ENCODE data around the gene RACK1. TPM values are rescaled to one million over a fixed set of nuclear protein-coding genes. Genes with fewer than 3 reads are reported as not detected.

RACK1 gene
- total and polyA plus RNA-seq, 8 donors = 814 to 3,034 (median 2,078) TPM

DNA sequence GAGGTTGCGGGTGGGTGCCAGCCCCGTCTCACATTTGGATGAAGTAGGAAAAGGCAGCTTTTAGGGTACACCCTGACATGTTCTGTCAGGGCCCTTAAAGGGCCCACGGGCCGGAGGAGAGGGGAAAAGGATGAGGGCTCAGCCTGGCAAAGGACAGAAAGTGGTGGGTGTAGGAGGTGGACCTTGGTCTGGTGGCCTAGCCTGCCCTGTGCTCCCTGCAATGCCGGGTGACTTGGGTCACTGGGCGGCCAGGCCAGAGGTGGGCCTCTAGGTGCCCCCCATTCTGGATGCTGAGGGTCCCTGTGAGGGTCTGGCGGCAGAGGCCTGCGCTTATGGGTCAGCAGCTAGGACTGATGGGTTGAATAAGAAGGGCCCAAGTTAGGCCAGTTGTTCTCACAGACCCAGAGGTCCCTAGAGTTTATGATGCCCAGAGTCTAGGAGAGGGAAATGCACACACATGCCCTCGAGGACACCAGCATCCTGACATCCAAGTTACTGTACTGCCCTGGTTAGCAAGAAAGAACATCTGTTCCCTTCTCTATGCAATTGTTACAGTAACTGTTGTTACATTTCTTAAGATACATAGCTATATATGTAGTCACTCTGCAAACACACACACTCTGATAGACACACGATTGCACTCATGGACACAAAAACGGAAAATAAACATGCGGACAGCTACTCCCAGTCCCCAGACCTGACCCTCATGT, 51.2 kb downstream of the RACK1 start:
- 43 to 55% (median 49%) methylated on average over 12 of the region's 12 CpGs for WGBS, 5 donors

DNA sequence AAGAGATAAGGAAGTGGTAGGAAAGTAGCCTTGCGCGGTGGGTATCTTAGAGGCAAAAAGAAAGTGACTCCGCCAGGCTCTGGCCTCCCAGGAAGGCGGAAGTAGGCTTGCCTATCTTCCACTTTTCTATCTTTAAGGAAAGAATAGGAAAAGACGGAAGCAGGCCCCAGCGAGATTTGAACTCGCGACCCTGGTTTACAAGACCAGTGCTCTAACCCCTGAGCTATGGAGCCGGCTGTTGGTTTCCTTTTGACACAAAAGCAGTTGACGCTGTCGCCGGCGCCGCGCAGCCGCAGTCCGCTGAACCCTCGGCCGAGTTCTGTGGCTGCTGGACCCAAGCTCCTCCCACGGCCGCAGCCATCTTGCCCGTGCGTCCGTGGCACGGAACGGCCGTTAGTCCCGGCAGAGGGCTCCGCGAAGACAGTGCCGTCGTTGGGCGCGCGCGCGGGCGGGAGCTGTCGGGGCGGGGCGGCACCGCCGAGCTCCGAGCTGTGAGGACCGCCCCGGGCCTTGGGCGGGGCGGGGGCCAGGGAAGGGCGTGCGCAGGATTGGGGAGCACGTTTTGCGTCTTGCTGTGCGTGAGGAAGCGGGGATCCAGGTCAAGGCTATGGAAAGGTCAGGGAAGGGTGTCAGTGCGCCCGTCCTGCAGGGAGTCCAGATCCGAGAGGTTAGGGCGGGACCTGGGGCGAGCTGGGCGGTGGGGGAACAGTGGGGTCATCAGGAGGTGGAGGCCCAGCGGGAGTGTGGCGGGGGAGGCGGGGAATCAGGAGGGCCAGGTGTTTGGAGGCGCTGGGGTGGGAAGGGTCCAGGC, 52.0 kb downstream of the RACK1 start:
- intact Hi-C loops (cut with DNase I; ENCODE audit: low total_unique reads) = no loop called here
- Histone ChIP-seq H3K27me3 (no peaks in the 10 kb centered on the region), H3K36me3 (no peaks in the 10 kb centered on the region), H3K4me1 (peaks cover 5 to 53% (median 43%) of the 10 kb centered on the region in 4 donors), H3K9me3 (no peaks in the 10 kb centered on the region), H3K4me3 (peak overlapping the region; percentile 78 to 91 (median 82)), H3K27ac (peak overlapping the region; percentile 89 to 93 (median 92))
- TF ChIP-seq POLR2A (IDR thresholded peaks at IDR 0.05) (peak in 1 of 4 donors; percentile 16), EP300 (IDR thresholded peaks at IDR 0.05) (no peak), POLR2AphosphoS5 (IDR thresholded peaks at IDR 0.05) (peak; percentile 69 to 95 (median 86))
- peak; percentile 97 to 98 for DNase-seq
- 0 to 1% (median 1%) methylated on average over 36 to 64 of the region's 64 CpGs for WGBS, 5 donors

More for the DNA sequence above, 51.2 kb downstream of the RACK1 start:
- peaks cover 5 to 48% (median 41%) of the 10 kb centered on the region in 4 donors for H3K4me1 ChIP-seq
- no peak for TF ChIP-seq EP300 (IDR thresholded peaks at IDR 0.05)
- TF ChIP-seq, protein P1, sequence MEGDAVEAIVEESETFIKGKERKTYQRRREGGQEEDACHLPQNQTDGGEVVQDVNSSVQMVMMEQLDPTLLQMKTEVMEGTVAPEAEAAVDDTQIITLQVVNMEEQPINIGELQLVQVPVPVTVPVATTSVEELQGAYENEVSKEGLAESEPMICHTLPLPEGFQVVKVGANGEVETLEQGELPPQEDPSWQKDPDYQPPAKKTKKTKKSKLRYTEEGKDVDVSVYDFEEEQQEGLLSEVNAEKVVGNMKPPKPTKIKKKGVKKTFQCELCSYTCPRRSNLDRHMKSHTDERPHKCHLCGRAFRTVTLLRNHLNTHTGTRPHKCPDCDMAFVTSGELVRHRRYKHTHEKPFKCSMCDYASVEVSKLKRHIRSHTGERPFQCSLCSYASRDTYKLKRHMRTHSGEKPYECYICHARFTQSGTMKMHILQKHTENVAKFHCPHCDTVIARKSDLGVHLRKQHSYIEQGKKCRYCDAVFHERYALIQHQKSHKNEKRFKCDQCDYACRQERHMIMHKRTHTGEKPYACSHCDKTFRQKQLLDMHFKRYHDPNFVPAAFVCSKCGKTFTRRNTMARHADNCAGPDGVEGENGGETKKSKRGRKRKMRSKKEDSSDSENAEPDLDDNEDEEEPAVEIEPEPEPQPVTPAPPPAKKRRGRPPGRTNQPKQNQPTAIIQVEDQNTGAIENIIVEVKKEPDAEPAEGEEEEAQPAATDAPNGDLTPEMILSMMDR (IDR thresholded peaks at IDR 0.05) = no peak
- no peak for TF ChIP-seq POLR2A (IDR thresholded peaks at IDR 0.05)
- no peak for TF ChIP-seq POLR2AphosphoS5 (IDR thresholded peaks at IDR 0.05)
- no peaks in the 10 kb centered on the region for H3K36me3 ChIP-seq
- intact Hi-C loops (cut with DNase I; ENCODE audit: low total_unique reads) = no loop called here
- H3K27ac ChIP-seq = peak overlapping the region; percentile 89 to 93 (median 92)
- peak overlapping the region; percentile 78 to 91 (median 82) for H3K4me3 ChIP-seq
- no peaks in the 10 kb centered on the region for H3K9me3 ChIP-seq
- H3K27me3 ChIP-seq = no peaks in the 10 kb centered on the region
- DNase-seq = peak in 1 of 2 donors; percentile 23

DNA sequence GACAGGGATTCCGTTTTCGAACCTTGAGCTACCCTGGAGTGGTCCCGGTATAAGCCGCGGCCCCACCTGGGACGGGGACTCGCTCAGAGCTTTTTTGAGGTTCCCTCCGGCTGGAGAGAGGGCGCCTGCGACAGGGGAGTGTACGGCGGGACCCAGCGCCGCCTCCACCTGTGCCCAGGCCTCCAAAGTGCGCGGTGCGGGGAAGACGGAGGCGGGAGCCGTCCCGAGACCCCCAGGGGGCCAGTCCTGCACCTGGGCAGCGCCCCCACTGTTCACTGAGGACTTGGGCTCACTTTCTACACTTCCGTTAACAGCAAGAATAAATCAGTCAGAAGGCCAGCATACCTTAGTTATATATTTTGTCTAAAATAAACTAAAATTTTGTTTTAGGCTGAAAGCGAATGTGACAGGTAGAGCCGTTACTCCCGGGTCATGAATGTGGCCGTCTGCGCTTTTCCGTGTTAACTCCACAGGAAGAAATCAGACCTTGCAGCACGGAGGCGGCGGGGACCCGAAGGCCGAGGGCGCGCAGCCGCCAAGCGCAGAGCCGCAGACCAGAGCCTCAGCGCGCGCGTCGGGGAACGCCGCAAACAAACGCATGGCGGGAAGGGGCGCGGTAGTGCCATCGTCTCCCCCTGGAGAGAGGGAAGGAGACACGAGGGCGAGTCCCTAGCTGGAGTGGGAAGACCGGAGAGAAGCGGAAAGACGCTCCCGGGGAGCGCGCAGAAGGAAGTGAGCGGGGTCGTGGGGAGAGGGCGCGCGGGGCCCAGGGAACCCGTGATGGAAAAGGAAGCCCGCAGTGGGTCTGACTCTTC, 52.8 kb downstream of the RACK1 start:
- TF ChIP-seq POLR2AphosphoS5 (IDR thresholded peaks at IDR 0.05) (no peak), POLR2A (IDR thresholded peaks at IDR 0.05) (no peak), EP300 (IDR thresholded peaks at IDR 0.05) (no peak)
- TF ChIP-seq, protein P1 (IDR thresholded peaks at IDR 0.05) = no peak
- Histone ChIP-seq H3K36me3 (no peaks in the 10 kb centered on the region), H3K27ac (peak overlapping the region; percentile 89 to 93 (median 92)), H3K4me1 (peaks cover 5 to 53% (median 43%) of the 10 kb centered on the region in 4 donors), H3K27me3 (no peaks in the 10 kb centered on the region), H3K4me3 (peak overlapping the region; percentile 78 to 91 (median 82)), H3K9me3 (no peaks in the 10 kb centered on the region)
- 0 to 1% (median 0%) methylated on average over 54 to 66 of the region's 66 CpGs for WGBS, 5 donors
- intact Hi-C loops (cut with DNase I; ENCODE audit: low total_unique reads) = no loop called here
- DNase-seq = peak; percentile 48 to 82

DNA sequence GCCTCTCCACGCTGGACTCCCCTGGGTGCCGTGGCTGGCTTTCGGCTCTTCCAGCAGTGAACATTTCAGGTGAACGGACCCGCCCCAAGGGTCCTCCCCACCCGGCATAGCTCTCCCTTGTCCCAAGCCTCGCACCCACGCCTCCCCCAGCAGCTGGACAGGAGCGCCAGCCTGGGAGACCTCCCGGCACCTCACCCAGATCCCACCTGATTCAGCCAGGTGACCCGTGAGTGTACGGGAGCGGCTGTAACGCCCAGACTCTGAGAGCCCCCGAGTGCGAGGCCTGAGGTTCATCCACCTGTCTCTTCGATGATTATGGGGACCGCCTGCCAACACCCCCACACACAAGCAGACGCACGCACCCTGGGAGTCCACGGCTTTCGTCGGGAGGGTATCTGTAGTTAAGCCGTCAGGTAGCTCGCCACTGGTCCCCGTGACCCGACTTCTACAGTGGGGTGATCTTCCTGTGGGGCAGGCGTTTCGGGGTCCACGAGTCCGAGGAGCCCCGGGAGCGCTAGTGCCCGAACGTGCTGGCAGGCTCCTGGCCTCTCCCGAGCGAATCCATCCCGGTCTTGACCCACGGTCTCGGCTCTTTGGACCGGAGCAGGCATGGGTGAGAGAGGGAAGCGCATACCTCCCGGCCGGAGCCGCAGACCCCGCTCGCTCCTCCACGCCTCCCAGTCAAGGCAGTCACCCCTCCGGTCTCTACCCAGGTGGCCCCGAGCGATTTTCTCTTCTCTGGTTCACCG, 53.6 kb downstream of the RACK1 start:
- DNase-seq = peak; percentile 33 to 58
- intact Hi-C loops (cut with DNase I; ENCODE audit: low total_unique reads) = no loop called here
- 0 to 1% (median 1%) methylated on average over 9 to 52 of the region's 52 CpGs for WGBS, 5 donors
- no peak for TF ChIP-seq EP300 (IDR thresholded peaks at IDR 0.05)
- TF ChIP-seq, protein P1 (IDR thresholded peaks at IDR 0.05) = no peak
- Histone ChIP-seq H3K36me3 (no peaks in the 10 kb centered on the region), H3K27ac (peak overlapping the region; percentile 50 to 93 (median 92)), H3K9me3 (no peaks in the 10 kb centered on the region), H3K4me1 (peaks cover 5 to 57% (median 45%) of the 10 kb centered on the region in 4 donors), H3K27me3 (no peaks in the 10 kb centered on the region), H3K4me3 (peak overlapping the region; percentile 78 to 91 (median 82))
